CD4-positive, CD25-positive, alpha-beta regulatory T cell (primary cell): ENCODE data around the gene RALB. TPM values are rescaled to one million over a fixed set of nuclear protein-coding genes. Genes with fewer than 3 reads are reported as not detected.
"Not testable (repeated sequence)": the region's sequence is repeated elsewhere in the genome, so short reads cannot be mapped to it uniquely, and the experiment has no call there.

Experiments
- ATAC-seq, 2 donors: fragments of 150-1000 bp; cut with Tn5 transposase; one replicate each; pipeline ENCODE4 v1.10.0; 2021; ENCODE audit warnings: low read depth in 2 of 2, moderate number of reproducible peaks in 2 of 2, moderate library complexity in 1 of 2
- DNase-seq, 3 donors: peaks; one replicate each; pipeline versions ENCODE4 v3.0.0 to v3.0.0-alpha.2; 2012 to 2022; ENCODE audit warnings: mixed read lengths in 1 of 3
- H3K27ac ChIP-seq: one replicate; pipeline ENCODE4 v1.7.0; 2013; ENCODE audit warnings: mild to moderate bottlenecking, low read length; ENCODE audit not compliant: insufficient read depth, poor library complexity, severe bottlenecking
- H3K27me3 ChIP-seq: one replicate; pipeline ENCODE4 v1.7.0; 2013; ENCODE audit warnings: low read length; ENCODE audit not compliant: control insufficient read depth, insufficient read depth
- H3K36me3 ChIP-seq: one replicate; pipeline ENCODE4 v1.7.0; 2013; ENCODE audit warnings: mild to moderate bottlenecking, low read length, moderate library complexity; ENCODE audit not compliant: control insufficient read depth, insufficient read depth
- H3K4me1 ChIP-seq: 2 replicates; pipeline ENCODE4 v1.7.0; 2013; ENCODE audit warnings: mild to moderate bottlenecking, low read length; ENCODE audit not compliant: insufficient read depth, control insufficient read depth, poor library complexity, severe bottlenecking
- H3K4me3 ChIP-seq: one replicate; pipeline ENCODE4 v1.7.0; 2013; ENCODE audit warnings: low read depth, mild to moderate bottlenecking, low read length, moderate library complexity
- H3K9me3 ChIP-seq, 2 experiments: 1 replicate in 1 of 2; 2 replicates in 1 of 2; pipeline ENCODE4 v1.7.0; 2013; ENCODE audit warnings: low read length in 2 of 2, mild to moderate bottlenecking in 1 of 2, moderate library complexity in 1 of 2; ENCODE audit not compliant: control insufficient read depth in 2 of 2
- H3K27ac Mint-ChIP-seq, 3 donors: one replicate each; pipeline ENCODE4 v1.8.0; 2020 to 2022; ENCODE audit warnings: mild to moderate bottlenecking in 3 of 3, mixed read lengths in 3 of 3, moderate library complexity in 2 of 3
- H3K27me3 Mint-ChIP-seq: one replicate; pipeline ENCODE4 v1.8.0; 2022; ENCODE audit warnings: mild to moderate bottlenecking, mixed read lengths
- H3K36me3 Mint-ChIP-seq: one replicate; pipeline ENCODE4 v1.8.0; 2020; ENCODE audit warnings: mixed read lengths
- H3K4me1 Mint-ChIP-seq, 4 donors: one replicate each; pipeline ENCODE4 v1.8.0; 2020 to 2022; ENCODE audit warnings: mixed read lengths in 4 of 4, mild to moderate bottlenecking in 1 of 4
- H3K4me3 Mint-ChIP-seq, 4 donors: one replicate each; pipeline ENCODE4 v1.8.0; 2020 to 2022; ENCODE audit warnings: mild to moderate bottlenecking in 4 of 4, mixed read lengths in 4 of 4, moderate library complexity in 3 of 4
- H3K9me3 Mint-ChIP-seq, 7 donors: one replicate each; pipeline ENCODE4 v1.8.0; 2020 to 2022; ENCODE audit warnings: mixed read lengths in 7 of 7, mild to moderate bottlenecking in 3 of 7, moderate library complexity in 2 of 7
- polyA plus RNA-seq, 4 donors: library from polyadenylated mRNA; unstranded; fragments of 300-500 nt; fragmentation: Illumina TruSeq; gene quantifications; one replicate each; pipeline ENCODE4 v1.2.3, GENCODE V29; 2021
- total RNA-seq: library from RNA; stranded (reverse); gene quantifications from one replicate; pipeline ENCODE4 v1.2.3, GENCODE V29; 2022

Gene RALB
- total and polyA plus RNA-seq, 5 donors from 2014 or later, result 21.8 to 42.5 (median 28.1) TPM

- Histone ChIP-seq H3K4me1 (peaks cover 38% of the 10 kb centered on the region), H3K27me3 (no peaks in the 10 kb centered on the region), H3K4me3 (peak overlapping the region; percentile 99), H3K27ac (peak overlapping the region; percentile 83), H3K9me3 (no peaks in the 10 kb centered on the region), H3K36me3 (no peaks in the 10 kb centered on the region)
- no peaks in the 10 kb centered on the region for H3K36me3 Mint-ChIP-seq
- ATAC-seq, result peak; percentile 89 to 92
- H3K4me3 Mint-ChIP-seq, result peak overlapping the region; percentile 94 to 98 (median 96)
- peaks cover 12% of the 10 kb centered on the region for H3K27me3 Mint-ChIP-seq
- H3K27ac Mint-ChIP-seq, result peak overlapping the region; percentile 95 to 98 (median 96)
- peak; percentile 48 to 97 (median 75) for DNase-seq
- peaks cover 18 to 58% (median 40%) of the 10 kb centered on the region in 4 donors for H3K4me1 Mint-ChIP-seq
- peaks cover 0 to 2% (median 0%) of the 10 kb centered on the region in 7 donors for H3K9me3 Mint-ChIP-seq
These were observed 20.5 kb upstream of the RALB start for GRCh38 chr2:120231974-120232635.

GRCh38 chr2:120233292-120233691 is 19.4 kb upstream of the RALB start:
- no peaks in the 10 kb centered on the region for H3K27me3 ChIP-seq
- DNase-seq (no peak), ATAC-seq (no peak)
- H3K4me1 Mint-ChIP-seq, result peaks cover 18 to 51% (median 36%) of the 10 kb centered on the region in 4 donors
- peaks cover 12% of the 10 kb centered on the region for H3K27me3 Mint-ChIP-seq
- H3K36me3 Mint-ChIP-seq, result no peaks in the 10 kb centered on the region
- H3K4me1 ChIP-seq, result peaks cover 38% of the 10 kb centered on the region
- H3K9me3 ChIP-seq, result no peaks in the 10 kb centered on the region
- peak overlapping the region; percentile 94 to 98 (median 96) for H3K4me3 Mint-ChIP-seq
- peak overlapping the region; percentile 95 to 98 (median 96) for H3K27ac Mint-ChIP-seq
- peaks cover 0 to 2% (median 0%) of the 10 kb centered on the region in 7 donors for H3K9me3 Mint-ChIP-seq
- H3K4me3 ChIP-seq, result peak overlapping the region; percentile 99
- peak overlapping the region; percentile 83 for H3K27ac ChIP-seq
- no peaks in the 10 kb centered on the region for H3K36me3 ChIP-seq

GRCh38 chr2:120235158-120235557 is 17.5 kb upstream of the RALB start:
- not testable (repeated sequence) for H3K27me3 ChIP-seq, H3K9me3 ChIP-seq, H3K27ac Mint-ChIP-seq, H3K27ac ChIP-seq, H3K36me3 ChIP-seq, DNase-seq, H3K27me3 Mint-ChIP-seq, H3K4me3 ChIP-seq, H3K9me3 Mint-ChIP-seq, H3K36me3 Mint-ChIP-seq, ATAC-seq
- peaks cover 28% of the 10 kb centered on the region for H3K4me1 ChIP-seq
- Mint-ChIP-seq H3K4me3 (peak overlapping the region in 1 of 4 donors; percentile 75), H3K4me1 (peaks cover 8 to 35% (median 24%) of the 10 kb centered on the region in 4 donors)

- H3K9me3 Mint-ChIP-seq, result no peaks in the 10 kb centered on the region
- ATAC-seq (no peak), DNase-seq (no peak)
- H3K4me1 ChIP-seq, result peaks cover 23% of the 10 kb centered on the region
- H3K4me3 Mint-ChIP-seq, result no peak overlapping the region
- H3K4me3 ChIP-seq, result no peak overlapping the region
- H3K27me3 Mint-ChIP-seq, result peaks cover 8% of the 10 kb centered on the region
- no peaks in the 10 kb centered on the region for H3K36me3 Mint-ChIP-seq
- no peak overlapping the region for H3K27ac ChIP-seq
- H3K9me3 ChIP-seq, result no peaks in the 10 kb centered on the region
- H3K36me3 ChIP-seq, result no peaks in the 10 kb centered on the region
- no peak overlapping the region for H3K27ac Mint-ChIP-seq
- no peaks in the 10 kb centered on the region for H3K27me3 ChIP-seq
- H3K4me1 Mint-ChIP-seq, result peaks cover 7 to 31% (median 21%) of the 10 kb centered on the region in 4 donors
These were observed 17.0 kb upstream of the RALB start for GRCh38 chr2:120235681-120236080.

GRCh38 chr2:120236316-120236715 is 16.3 kb upstream of the RALB start:
- Histone ChIP-seq H3K27me3 (no peaks in the 10 kb centered on the region), H3K36me3 (no peaks in the 10 kb centered on the region), H3K9me3 (no peaks in the 10 kb centered on the region), H3K4me3 (no peak overlapping the region), H3K27ac (no peak overlapping the region), H3K4me1 (peaks cover 17% of the 10 kb centered on the region)
- Mint-ChIP-seq H3K4me3 (no peak overlapping the region), H3K4me1 (peaks cover 5 to 24% (median 18%) of the 10 kb centered on the region in 4 donors), H3K9me3 (no peaks in the 10 kb centered on the region), H3K27me3 (peaks cover 8% of the 10 kb centered on the region), H3K36me3 (no peaks in the 10 kb centered on the region), H3K27ac (no peak overlapping the region)
- ATAC-seq (no peak), DNase-seq (no peak)

- peaks cover 5 to 20% (median 16%) of the 10 kb centered on the region in 4 donors for H3K4me1 Mint-ChIP-seq
- Histone ChIP-seq H3K36me3 (no peaks in the 10 kb centered on the region), H3K4me3 (no peak overlapping the region), H3K4me1 (peaks cover 12% of the 10 kb centered on the region), H3K27me3 (no peaks in the 10 kb centered on the region), H3K27ac (no peak overlapping the region), H3K9me3 (no peaks in the 10 kb centered on the region)
- H3K4me3 Mint-ChIP-seq, result no peak overlapping the region
- no peak overlapping the region for H3K27ac Mint-ChIP-seq
- H3K9me3 Mint-ChIP-seq, result no peaks in the 10 kb centered on the region
- no peaks in the 10 kb centered on the region for H3K36me3 Mint-ChIP-seq
- peaks cover 8% of the 10 kb centered on the region for H3K27me3 Mint-ChIP-seq
- no peak for ATAC-seq
- no peak for DNase-seq
These were observed 15.9 kb upstream of the RALB start for GRCh38 chr2:120236791-120237190.

GRCh38 chr2:120237491-120237902 is 15.2 kb upstream of the RALB start:
- no peak for DNase-seq
- Histone ChIP-seq H3K27ac (no peak overlapping the region), H3K4me3 (no peak overlapping the region), H3K27me3 (no peaks in the 10 kb centered on the region), H3K9me3 (no peaks in the 10 kb centered on the region), H3K36me3 (no peaks in the 10 kb centered on the region), H3K4me1 (peaks cover 8% of the 10 kb centered on the region)
- Mint-ChIP-seq H3K27me3 (peaks cover 8% of the 10 kb centered on the region), H3K9me3 (no peaks in the 10 kb centered on the region), H3K4me3 (no peak overlapping the region), H3K27ac (no peak overlapping the region), H3K36me3 (no peaks in the 10 kb centered on the region), H3K4me1 (peaks cover 5 to 13% (median 10%) of the 10 kb centered on the region in 4 donors)
- ATAC-seq, result no peak
